K562 (cell line): ENCODE results near the gene UNC119B. TPM values are rescaled to one million over a fixed set of nuclear protein-coding genes. Genes with fewer than 3 reads are reported as not detected.

Source experiments
- ATAC-seq: fragments of 200-7000 bp; cut with Tn5 transposase; 3 replicates; pipeline ENCODE4 v1.9.1; 2020; ENCODE audit warnings: moderate library complexity
- BruUV-seq: library from RNA; stranded (reverse); fragments of 400-500 nt; replicated peaks from 2 replicates; lab custom pipeline; 2021; lab: Mats Ljungman, UMichigan
- CTCF ChIA-PET: fragments of 300-600 bp; formaldehyde crosslinking; extraction: SDS; loops from one replicate; lab custom pipeline; 2021; ENCODE audit warnings: low intra/inter-chr PET ratio; lab: Yijun Ruan, JAX
- POLR2A ChIA-PET: fragments of 300-600, 350-650 bp; sonication (Branson Sonifier 250); formaldehyde crosslinking; extraction: SDS; loops from one replicate; lab custom pipeline; 2021; ENCODE audit warnings: antibody characterized with exemption, inconsistent platforms; lab: Yijun Ruan, JAX
- DNase-seq, 4 experiments: peaks; one replicate each; pipeline versions ENCODE4 v3.0.0 to v3.0.0-alpha.2; 2011 to 2018; ENCODE audit warnings: low spot score in 3 of 4, mixed read lengths in 3 of 4; ENCODE audit errors: extremely low read depth in 1 of 4
- FAIRE-seq: peaks from 2 replicates; lab custom pipeline; 2011; peaks lifted over from hg19 to GRCh38; lab: Jason Lieb, UNC
- H2AFZ ChIP-seq: 2 replicates; pipeline ENCODE4 v1.6.0; 2011; ENCODE audit warnings: low read depth, low read length, control low read depth, inconsistent platforms
- H3K27ac ChIP-seq: fragments of 200-600 bp; 3 replicates; pipeline ENCODE4 v1.8.0; 2011; ENCODE audit warnings: low read depth, mild to moderate bottlenecking, control low read depth, inconsistent platforms, low read length, moderate library complexity, mixed read lengths; ENCODE audit errors: extremely low read depth
- H3K27me3 ChIP-seq, 2 experiments: fragments of 300-600 bp in 1 of 2; 2 replicates in 1 of 2; 3 replicates in 1 of 2; pipeline versions ENCODE4 v1.6.0 to v1.8.0; 2011; ENCODE audit warnings: inconsistent platforms in 2 of 2, low read length in 2 of 2, mild to moderate bottlenecking in 1 of 2, mixed read lengths in 1 of 2, moderate library complexity in 1 of 2; ENCODE audit not compliant: control insufficient read depth in 2 of 2, insufficient read depth in 2 of 2
- H3K36me3 ChIP-seq: fragments of 300-600 bp; 3 replicates; pipeline ENCODE4 v1.8.0; 2011; ENCODE audit warnings: mild to moderate bottlenecking, low read length, inconsistent platforms; ENCODE audit not compliant: control insufficient read depth, insufficient read depth
- H3K4me1 ChIP-seq, 2 experiments: fragments of 200-600 bp in 1 of 2; replicated peaks in 1 of 2; 2 replicates in 1 of 2; 3 replicates in 1 of 2; pipeline versions ENCODE4 v1.5.1 to v1.8.0; 2011; ENCODE audit warnings: inconsistent platforms in 2 of 2, low read length in 2 of 2, mild to moderate bottlenecking in 1 of 2, mixed read lengths in 1 of 2, moderate library complexity in 1 of 2; ENCODE audit not compliant: control insufficient read depth in 2 of 2, insufficient read depth in 2 of 2
- H3K4me2 ChIP-seq: 2 replicates; pipeline ENCODE4 v1.6.1; 2011; ENCODE audit warnings: low read length, control low read depth, inconsistent platforms, mixed read lengths; ENCODE audit not compliant: insufficient read depth
- H3K4me3 ChIP-seq: fragments of 200-600 bp; sonication (generic), shearing (Covaris generic); 2 replicates; pipeline ENCODE4 v1.5.1; 2016; ENCODE audit warnings: control low read depth, inconsistent platforms
- H3K79me2 ChIP-seq: fragments of 200-600 bp; 3 replicates; pipeline ENCODE4 v1.8.0; 2011; ENCODE audit warnings: low read length, inconsistent platforms; ENCODE audit not compliant: control insufficient read depth, insufficient read depth
- H3K9ac ChIP-seq, 2 experiments: 2 replicates each; pipeline versions ENCODE4 v1.6.0 to v1.6.1; 2011; ENCODE audit warnings: low read depth in 2 of 2, low read length in 2 of 2, control low read depth in 1 of 2, inconsistent platforms in 1 of 2, mild to moderate bottlenecking in 1 of 2, mixed read lengths in 1 of 2; ENCODE audit not compliant: insufficient read depth in 1 of 2
- H3K9me1 ChIP-seq: one replicate; pipeline ENCODE4 v1.6.0; 2011; ENCODE audit warnings: inconsistent platforms, mild to moderate bottlenecking, low read length, moderate library complexity; ENCODE audit not compliant: control insufficient read depth, insufficient read depth
- H3K9me3 ChIP-seq: replicated peaks from 2 replicates; pipeline ENCODE4 v1.5.1; 2011; ENCODE audit warnings: low read depth, low read length, inconsistent platforms; ENCODE audit not compliant: control insufficient read depth, insufficient read depth
- H4K20me1 ChIP-seq: replicated peaks from 2 replicates; pipeline ENCODE4 v1.6.1; 2011; ENCODE audit warnings: low read length, inconsistent platforms, mixed read lengths; ENCODE audit not compliant: control insufficient read depth, insufficient read depth
- BRCA1 ChIP-seq, 2 experiments: fragments of 450-650 bp in 1 of 2; sonication (generic) in 1 of 2; formaldehyde crosslinking in 1 of 2; IDR thresholded peaks; 2 replicates each; pipeline versions ENCODE4 v1.5.0 to v1.6.1; 2017 to 2020; ENCODE audit warnings: mild to moderate bottlenecking in 1 of 2, missing genetic modification reagents in 1 of 2
- CEBPG ChIP-seq, 3 experiments: fragments of 200-800 bp in 1 of 3; sonication (Bioruptor generic) in 1 of 3; sonication (generic) in 1 of 3; formaldehyde crosslinking in 1 of 3; IDR thresholded peaks in 2 of 3; conservative IDR thresholded peaks in 1 of 3; 2 replicates each; pipeline versions ENCODE4 v1.6.1 to v1.8.0; 2016 to 2022; ENCODE audit warnings: missing compliant biosample characterization in 2 of 3, missing genetic modification characterization in 2 of 3, mild to moderate bottlenecking in 1 of 3, missing genetic modification reagents in 1 of 3
- EHMT2 ChIP-seq: fragments of 450-650 bp; IDR thresholded peaks from 2 replicates; pipeline ENCODE4 v1.6.1; 2018; ENCODE audit warnings: antibody characterized with exemption
- HNRNPUL1 ChIP-seq: fragments of 200-400 bp; formaldehyde crosslinking; IDR thresholded peaks from 2 replicates; pipeline ENCODE4 v1.6.1; 2017; ENCODE audit warnings: low read length
- KAT8 ChIP-seq: fragments of 450-650 bp; IDR thresholded peaks from 2 replicates; pipeline ENCODE4 v1.6.1; 2016; ENCODE audit warnings: low read depth, mild to moderate bottlenecking
- NCOR1 ChIP-seq: fragments of 450-650 bp; IDR thresholded peaks from 2 replicates; pipeline ENCODE4 v1.6.1; 2016; ENCODE audit warnings: mild to moderate bottlenecking, moderate library complexity
- NFIC ChIP-seq: fragments of 450-650 bp; IDR thresholded peaks from 2 replicates; pipeline ENCODE4 v1.6.1; 2017; ENCODE audit warnings: mild to moderate bottlenecking, inconsistent platforms
- SLC30A9 ChIP-seq: fragments of 250-450 bp; sonication (Bioruptor Pico); IDR thresholded peaks from 2 replicates; pipeline ENCODE4 v1.8.0; 2022; ENCODE audit warnings: mild to moderate bottlenecking, moderate library complexity
- SMAD1 ChIP-seq: fragments of 150-350 bp; IDR thresholded peaks from 2 replicates; pipeline ENCODE4 v1.6.1; 2014; ENCODE audit warnings: low read length, low read depth; ENCODE audit not compliant: partially characterized antibody
- STAT6 ChIP-seq: sonication (generic); formaldehyde crosslinking; IDR thresholded peaks from 2 replicates; pipeline ENCODE4 v1.8.1; 2023; ENCODE audit warnings: mild to moderate bottlenecking, missing genetic modification reagents
- TAF15 ChIP-seq: fragments of 200-400 bp; formaldehyde crosslinking; IDR thresholded peaks from 2 replicates; pipeline ENCODE4 v1.6.1; 2017; ENCODE audit warnings: mild to moderate bottlenecking, low read depth, low read length, moderate library complexity
- THRB ChIP-seq: fragments of 450-650 bp; formaldehyde crosslinking; conservative IDR thresholded peaks from 2 replicates; pipeline ENCODE4 v1.4.0; 2022; ENCODE audit warnings: mild to moderate bottlenecking, missing genetic modification characterization
- WGBS: fragments of 100-300 bp; shearing (Covaris generic); methylation state at CpG from one replicate; pipeline ENCODE4 v1.1.6; 2016; ENCODE audit warnings: low coverage, mixed read lengths; ENCODE audit not compliant: insufficient coverage; ENCODE audit errors: missing lambda C conversion rate; 5-methylcytosine and 5-hydroxymethylcytosine counted together
- in situ Hi-C: fragments of 300-500 bp; cut with MboI; formaldehyde crosslinking; loops from 4 replicates; pipeline ENCODE4 v1.15.0; 2018; ENCODE audit warnings: inconsistent platforms, mixed read lengths
- intact Hi-C: fragments of 100-400 bp; cut with micrococcal nuclease; formaldehyde crosslinking; loops from 2 replicates; pipeline ENCODE4 v1.14.2; 2022
- polyA plus RNA-seq, 8 experiments: library from polyadenylated mRNA; depleted of rRNA in 4 of 8; stranded (reverse) in 5 of 8; unstranded in 3 of 8; fragments of >200 nt; fragmentation: Nextera tagmentation in 2 of 8; fragmentation: Illumina TruSeq in 1 of 8; extraction: Ambion mirVana in 2 of 8; extraction: Trizol in 1 of 8; gene quantifications; 2 replicates each; pipeline versions ENCODE4 v1.2.1 to v1.2.3, GENCODE V29; 2011 to 2014; ENCODE audit warnings: inconsistent platforms in 1 of 8, missing spikeins in 1 of 8
- total RNA-seq, 7 experiments: library from RNA; depleted of rRNA in 6 of 7; stranded (reverse); fragments of >200 nt in 6 of 7; fragmentation: Illumina TruSeq in 2 of 7; extraction: Trizol in 2 of 7; gene quantifications; 2 replicates each; pipeline versions ENCODE4 v1.2.1 to v1.2.3, GENCODE V29; 2011 to 2021; ENCODE audit warnings: low replicate concordance in 1 of 7

The UNC119B gene
- total and polyA plus RNA-seq, 9 of the 15 experiments (the other 6 are each of a cell fraction or from before 2014, with no cell fraction given) = 4.0 to 34.5 (median 15.1) TPM

- Histone ChIP-seq H3K4me1 (peaks cover 0 to 4% of the 10 kb centered on the region in 2 experiments; a peak in 1 of 5 replicates), H3K9ac (no peak overlapping the region), H3K4me3 (no peak overlapping the region), H3K36me3 (peaks cover 9% of the 10 kb centered on the region; the same call in 1 of the 3 replicates), H3K9me3 (no peaks in the 10 kb centered on the region), H3K9me1 (no peaks in the 10 kb centered on the region), H3K4me2 (no peak overlapping the region), H4K20me1 (no peaks in the 10 kb centered on the region), H2AFZ (no peak overlapping the region), H3K27me3 (no peaks in the 10 kb centered on the region), H3K27ac (no peak overlapping the region), H3K79me2 (no peaks in the 10 kb centered on the region)
- FAIRE-seq = no peak
- in situ Hi-C loops = no loop called here
- BruUV-seq = no TSS peak
- ChIA-PET CTCF (no interaction called here), POLR2A (interaction anchor here (1.3 to 1.6 kb wide), 3 partner anchors 8 to 37 kb away, joined by 3 to 4 read pairs (median 3); no protein-coding TSS in a partner anchor)
- intact Hi-C loops = no loop called here
- 16% methylated on average over 4 of the region's 4 CpGs for WGBS
- no peak for TF ChIP-seq SMAD1
- ATAC-seq = no peak
- no peak for DNase-seq
Observed at GRCh38 chr12:120757226-120757742, 47.0 kb downstream of the UNC119B start.

- no peak overlapping the region for H3K9ac ChIP-seq
- POLR2A ChIA-PET = interaction anchor here (0.6 to 1.6 kb wide), 3 partner anchors 10 to 180 kb away, joined by 3 to 4 read pairs (median 3); no protein-coding TSS in a partner anchor
- H3K4me3 ChIP-seq = no peak overlapping the region
- ATAC-seq (no peak), FAIRE-seq (no peak), DNase-seq (no peak)
- CTCF ChIA-PET = no interaction called here
- TF ChIP-seq KAT8 = no peak
- TF ChIP-seq SLC30A9 (CRISPR knock-in tag) = no peak
- no peak for TF ChIP-seq CEBPG (CRISPR knock-in tag; IDR thresholded peaks at IDR 0.05)
- TF ChIP-seq CEBPG (tag; conservative IDR thresholded peaks at IDR 0.05 in 1 of 2, IDR thresholded peaks at IDR 0.05 in 1 of 2) = no peak
- TF ChIP-seq TAF15 = no peak
- TF ChIP-seq NCOR1 = no peak
- no peak for TF ChIP-seq BRCA1 (IDR thresholded peaks at IDR 0.05)
- no peak for TF ChIP-seq BRCA1 (CRISPR knock-in tag; IDR thresholded peaks at IDR 0.05)
- TF ChIP-seq STAT6 (CRISPR knock-in tag) = no peak
- no peak for TF ChIP-seq HNRNPUL1
- no peak for TF ChIP-seq NFIC
- no peak for TF ChIP-seq THRB (CRISPR knock-in tag)
- TF ChIP-seq EHMT2 = no peak
- H3K9me3 ChIP-seq = no peaks in the 10 kb centered on the region
- H3K27ac ChIP-seq = no peak overlapping the region
- no peaks in the 10 kb centered on the region for H3K27me3 ChIP-seq
- no TSS peak for BruUV-seq
- in situ Hi-C loops = no loop called here
- WGBS = 49% methylated on average over 6 of the region's 6 CpGs
- no peak overlapping the region for H3K4me2 ChIP-seq
- H3K79me2 ChIP-seq = no peaks in the 10 kb centered on the region
- H4K20me1 ChIP-seq = no peaks in the 10 kb centered on the region
- no peak overlapping the region for H2AFZ ChIP-seq
- H3K9me1 ChIP-seq = no peaks in the 10 kb centered on the region
- peaks cover 0 to 4% of the 10 kb centered on the region in 2 experiments; a peak in 1 of 5 replicates for H3K4me1 ChIP-seq
- intact Hi-C loops = no loop called here
- H3K36me3 ChIP-seq = peaks cover 11% of the 10 kb centered on the region; the same call in 1 of the 3 replicates
Observed at GRCh38 chr12:120757949-120758348, 47.7 kb downstream of the UNC119B start.
